Activated CD4-positive, alpha-beta T cell treated with anti-CD3 and anti-CD28 coated beads, Interleukin-2, Interleukin-6, amounts not matched to agents 100 ng/mL and 50 ng/mL, durations not matched to agents 16 hours and 8 hours (primary cell): ENCODE data around the gene COPZ1.
A peak's percentile ranks its signal among the peaks of the same experiment; 100 is the strongest.
"Not testable (repeated sequence)": the region's sequence is repeated elsewhere in the genome, so short reads cannot be mapped to it uniquely, and the experiment has no call there.

ENCODE experiments used
- DNase-seq: peaks from one replicate; pipeline ENCODE4 v3.0.0-alpha.2; 2020

The COPZ1 gene

GRCh38 chr12:54324617-54325441 lies at the start of gene COPZ1:
TSS of gene COPZ1 (plus strand) at chr12:54325131. CDS start at chr12:54325164, 33 bp downstream.
- peak; percentile 98 for DNase-seq

- DNase-seq: peak; percentile 31
Measured at GRCh38 chr12:54276368-54276767, 48.6 kb upstream of the COPZ1 start.

- DNase-seq: no peak
Measured at GRCh38 chr12:54277823-54278276, 47.1 kb upstream of the COPZ1 start.

- DNase-seq: no peak
Measured at GRCh38 chr12:54279227-54279631, 45.7 kb upstream of the COPZ1 start.

GRCh38 chr12:54279632-54280467 lies 45.1 kb upstream of the COPZ1 start, which contains the start of gene CBX5:
TSS of gene CBX5 (minus strand) at chr12:54280122. CDS start at chr12:54257650, 22,472 bp downstream.
- DNase-seq: peak; percentile 100

GRCh38 chr12:54280468-54281260 lies 44.3 kb upstream of the COPZ1 start, which contains the start of gene HNRNPA1:
TSS of gene HNRNPA1 (plus strand) at chr12:54280726. CDS start at chr12:54280808, 82 bp downstream.
- DNase-seq: peak; percentile 99

GRCh38 chr12:54281261-54281638 lies 43.7 kb upstream of the COPZ1 start:
- DNase-seq: peak; percentile 68

GRCh38 chr12:54281694-54282093 lies 43.2 kb upstream of the COPZ1 start:
- DNase-seq: not testable (repeated sequence)

- peak; percentile 48 for DNase-seq
Measured at GRCh38 chr12:54282949-54283593, 41.9 kb upstream of the COPZ1 start.

GRCh38 chr12:54284070-54284780 lies 40.7 kb upstream of the COPZ1 start:
- not testable (repeated sequence) for DNase-seq

GRCh38 chr12:54285150-54286041 lies 39.5 kb upstream of the COPZ1 start:
- peak; percentile 23 for DNase-seq

GRCh38 chr12:54286042-54287030 lies 38.6 kb upstream of the COPZ1 start:
- no peak for DNase-seq

- DNase-seq: peak; percentile 24
Measured at GRCh38 chr12:54287261-54288157, 37.4 kb upstream of the COPZ1 start.

GRCh38 chr12:54292083-54292930 lies 32.6 kb upstream of the COPZ1 start:
- no peak for DNase-seq

- no peak for DNase-seq
Measured at GRCh38 chr12:54292931-54293241, 32.0 kb upstream of the COPZ1 start.

GRCh38 chr12:54294152-54294952 lies 30.6 kb upstream of the COPZ1 start:
- peak; percentile 75 for DNase-seq
